PFSK-1 (cell line): ENCODE results near the gene KCNQ1.

ENCODE experiments used
- SIN3A ChIP-seq: IDR thresholded peaks from 2 replicates; pipeline ENCODE4 v1.6.1; 2012; ENCODE audit warnings: mild to moderate bottlenecking, low read length, moderate library complexity, borderline replicate concordance; ENCODE audit not compliant: insufficient read depth
- TAF1 ChIP-seq: IDR thresholded peaks from 2 replicates; pipeline ENCODE4 v1.6.1; 2012; ENCODE audit warnings: low read length, control low read depth, borderline replicate concordance; ENCODE audit not compliant: insufficient read depth
- TF ChIP-seq, protein P1 (sequence below), 2 experiments: IDR thresholded peaks; 2 replicates each; pipeline versions ENCODE4 v1.6.1 to v1.8.0; 2011 to 2012; ENCODE audit warnings: low read depth in 2 of 2, low read length in 2 of 2, control low read depth in 1 of 2, inconsistent platforms in 1 of 2, mild to moderate bottlenecking in 1 of 2, moderate library complexity in 1 of 2; ENCODE audit not compliant: insufficient read depth in 1 of 2

DNA sequence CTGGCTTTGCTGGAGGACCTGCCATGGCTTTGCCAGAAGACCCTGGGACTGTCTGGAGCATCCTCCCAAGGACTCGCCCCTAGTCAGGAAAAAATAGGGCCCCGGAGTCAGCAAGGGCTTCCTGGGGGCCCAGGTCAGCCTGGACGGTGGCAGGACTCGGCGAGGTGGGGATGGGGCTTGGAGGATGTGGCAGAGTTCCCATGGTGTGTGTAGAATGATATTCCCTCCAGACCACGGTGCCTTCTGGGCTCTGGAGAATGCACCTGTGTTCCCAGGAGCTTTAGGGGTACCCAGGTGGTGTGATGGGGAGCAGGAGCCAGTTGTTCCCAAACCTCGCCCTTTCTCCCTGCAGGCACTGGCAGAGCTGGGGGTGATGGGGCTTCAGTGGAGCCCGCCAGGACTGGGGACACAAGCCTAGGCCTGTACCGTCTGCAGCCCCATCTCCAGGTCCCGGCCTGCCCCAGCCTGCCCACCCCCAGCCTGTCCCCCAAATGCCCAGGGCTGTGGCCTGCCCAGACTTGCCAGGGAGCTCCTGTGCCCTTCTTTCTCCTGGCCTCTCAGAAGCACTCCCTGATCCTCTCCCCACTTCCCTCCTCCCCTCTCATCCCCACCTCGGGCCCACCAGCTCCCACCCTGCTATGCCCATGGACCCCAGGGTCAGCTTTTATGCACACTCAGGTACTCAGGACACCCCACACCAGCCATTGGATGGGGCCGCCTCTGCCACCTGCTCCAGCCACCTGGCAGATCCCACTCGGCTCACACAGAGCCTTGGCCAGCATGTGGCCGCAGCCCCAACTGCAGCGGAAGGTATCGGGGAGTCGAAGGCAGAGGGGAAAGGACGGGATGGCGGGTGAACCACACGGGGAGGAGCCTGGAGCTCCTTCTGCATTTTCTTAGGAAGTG is 358.6 kb downstream of the KCNQ1 start:
- TF ChIP-seq, protein P1, sequence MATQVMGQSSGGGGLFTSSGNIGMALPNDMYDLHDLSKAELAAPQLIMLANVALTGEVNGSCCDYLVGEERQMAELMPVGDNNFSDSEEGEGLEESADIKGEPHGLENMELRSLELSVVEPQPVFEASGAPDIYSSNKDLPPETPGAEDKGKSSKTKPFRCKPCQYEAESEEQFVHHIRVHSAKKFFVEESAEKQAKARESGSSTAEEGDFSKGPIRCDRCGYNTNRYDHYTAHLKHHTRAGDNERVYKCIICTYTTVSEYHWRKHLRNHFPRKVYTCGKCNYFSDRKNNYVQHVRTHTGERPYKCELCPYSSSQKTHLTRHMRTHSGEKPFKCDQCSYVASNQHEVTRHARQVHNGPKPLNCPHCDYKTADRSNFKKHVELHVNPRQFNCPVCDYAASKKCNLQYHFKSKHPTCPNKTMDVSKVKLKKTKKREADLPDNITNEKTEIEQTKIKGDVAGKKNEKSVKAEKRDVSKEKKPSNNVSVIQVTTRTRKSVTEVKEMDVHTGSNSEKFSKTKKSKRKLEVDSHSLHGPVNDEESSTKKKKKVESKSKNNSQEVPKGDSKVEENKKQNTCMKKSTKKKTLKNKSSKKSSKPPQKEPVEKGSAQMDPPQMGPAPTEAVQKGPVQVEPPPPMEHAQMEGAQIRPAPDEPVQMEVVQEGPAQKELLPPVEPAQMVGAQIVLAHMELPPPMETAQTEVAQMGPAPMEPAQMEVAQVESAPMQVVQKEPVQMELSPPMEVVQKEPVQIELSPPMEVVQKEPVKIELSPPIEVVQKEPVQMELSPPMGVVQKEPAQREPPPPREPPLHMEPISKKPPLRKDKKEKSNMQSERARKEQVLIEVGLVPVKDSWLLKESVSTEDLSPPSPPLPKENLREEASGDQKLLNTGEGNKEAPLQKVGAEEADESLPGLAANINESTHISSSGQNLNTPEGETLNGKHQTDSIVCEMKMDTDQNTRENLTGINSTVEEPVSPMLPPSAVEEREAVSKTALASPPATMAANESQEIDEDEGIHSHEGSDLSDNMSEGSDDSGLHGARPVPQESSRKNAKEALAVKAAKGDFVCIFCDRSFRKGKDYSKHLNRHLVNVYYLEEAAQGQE (IDR thresholded peaks at IDR 0.05; ENCODE audit: insufficient read depth in 1 of 2, low read depth in 2 of 2, low read length in 2 of 2), result no peak
- TF ChIP-seq TAF1, result no peak
- no peak for TF ChIP-seq SIN3A
